Breast epithelium (tissue), 4 donors: Measurements from ENCODE around the gene PEX16. TPM values are rescaled to one million over a fixed set of nuclear protein-coding genes. Genes with fewer than 3 reads are reported as not detected.

Experiments used
- DNase-seq, 2 donors: peaks; one replicate each; pipeline ENCODE4 v3.0.0-alpha.2; 2019; ENCODE audit warnings: low spot score in 2 of 2
- H3K27ac ChIP-seq, 2 donors: fragments of 200-600 bp; sonication (generic) in 1 of 2; one replicate each; pipeline ENCODE4 v1.5.1; 2016 to 2019; ENCODE audit warnings: mild to moderate bottlenecking in 1 of 2
- H3K27me3 ChIP-seq, 2 donors: fragments of 200-600 bp; sonication (generic) in 1 of 2; one replicate each; pipeline versions ENCODE4 v1.5.1 to v1.6.0; 2017 to 2019; ENCODE audit warnings: control low read depth in 1 of 2, mild to moderate bottlenecking in 1 of 2
- H3K36me3 ChIP-seq: fragments of 200-600 bp; one replicate; pipeline ENCODE4 v1.5.1; 2019
- H3K4me1 ChIP-seq, 2 donors: fragments of 200-600 bp; sonication (generic); one replicate each; pipeline ENCODE4 v1.5.1; 2016 to 2019; ENCODE audit warnings: control low read depth in 1 of 2
- H3K4me3 ChIP-seq, 3 donors: fragments of 200-600 bp; sonication (generic); 1 replicate in 2 of 3; 2 replicates in 1 of 3; pipeline ENCODE4 v1.5.1; 2016 to 2019; ENCODE audit warnings: mild to moderate bottlenecking in 3 of 3, moderate library complexity in 2 of 3
- H3K9me3 ChIP-seq, 2 donors: fragments of 200-600 bp; sonication (generic) in 1 of 2; one replicate each; pipeline ENCODE4 v1.5.1; 2016 to 2019; ENCODE audit warnings: control low read depth in 1 of 2
- POLR2A ChIP-seq: fragments of 450-650 bp; IDR thresholded peaks from one replicate; pipeline ENCODE4 v1.6.1; 2016; ENCODE audit warnings: antibody characterized with exemption, mild to moderate bottlenecking, moderate library complexity
- POLR2AphosphoS5 ChIP-seq, 3 donors: sonication (generic); formaldehyde crosslinking; IDR thresholded peaks; one replicate each; pipeline ENCODE4 v1.6.1; 2017; ENCODE audit warnings: antibody characterized with exemption in 3 of 3
- intact Hi-C: fragments of 100-400 bp; cut with DNase I; formaldehyde crosslinking; loops from one replicate; pipeline ENCODE4 v1.15.1; 2023; ENCODE audit warnings: low total_unique reads
- total RNA-seq, 3 donors: library from RNA; depleted of rRNA; stranded (reverse); fragments of >200 nt; gene quantifications; one replicate each; pipeline ENCODE4 v1.1.0, GENCODE V29; 2016
- TF ChIP-seq, protein P1 (sequence below), 3 donors: fragments of 450-650 bp; IDR thresholded peaks; one replicate each; pipeline ENCODE4 v1.5.1; 2016 to 2017; ENCODE audit warnings: antibody characterized with exemption in 3 of 3, mild to moderate bottlenecking in 3 of 3, moderate library complexity in 3 of 3

PEX16 gene
- total RNA-seq, 3 donors from 2014 or later, result 22.1 to 32.8 (median 25.6) TPM

DNA sequence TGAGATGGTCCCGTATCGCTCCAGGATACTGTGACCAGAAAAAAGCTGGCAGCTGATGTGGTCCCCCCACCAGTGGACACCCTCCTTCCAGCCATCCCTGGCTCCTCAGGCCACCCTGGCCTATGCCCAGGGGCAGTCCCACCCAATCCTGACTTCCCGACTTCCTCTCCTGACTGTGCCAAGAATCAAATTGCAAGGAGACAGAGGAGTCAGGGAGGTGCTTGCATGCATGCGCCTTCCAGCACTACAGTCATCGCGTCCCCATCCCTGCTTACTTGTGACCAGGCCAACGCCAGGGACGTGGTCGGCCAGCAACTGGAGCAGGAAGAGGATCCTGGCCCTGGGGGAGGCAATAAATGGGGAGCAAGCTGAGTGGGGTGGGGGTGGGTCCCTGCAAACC, 7.1 kb downstream of the PEX16 start:
- no peaks in the 10 kb centered on the region for H3K27me3 ChIP-seq
- TF ChIP-seq, protein P1, sequence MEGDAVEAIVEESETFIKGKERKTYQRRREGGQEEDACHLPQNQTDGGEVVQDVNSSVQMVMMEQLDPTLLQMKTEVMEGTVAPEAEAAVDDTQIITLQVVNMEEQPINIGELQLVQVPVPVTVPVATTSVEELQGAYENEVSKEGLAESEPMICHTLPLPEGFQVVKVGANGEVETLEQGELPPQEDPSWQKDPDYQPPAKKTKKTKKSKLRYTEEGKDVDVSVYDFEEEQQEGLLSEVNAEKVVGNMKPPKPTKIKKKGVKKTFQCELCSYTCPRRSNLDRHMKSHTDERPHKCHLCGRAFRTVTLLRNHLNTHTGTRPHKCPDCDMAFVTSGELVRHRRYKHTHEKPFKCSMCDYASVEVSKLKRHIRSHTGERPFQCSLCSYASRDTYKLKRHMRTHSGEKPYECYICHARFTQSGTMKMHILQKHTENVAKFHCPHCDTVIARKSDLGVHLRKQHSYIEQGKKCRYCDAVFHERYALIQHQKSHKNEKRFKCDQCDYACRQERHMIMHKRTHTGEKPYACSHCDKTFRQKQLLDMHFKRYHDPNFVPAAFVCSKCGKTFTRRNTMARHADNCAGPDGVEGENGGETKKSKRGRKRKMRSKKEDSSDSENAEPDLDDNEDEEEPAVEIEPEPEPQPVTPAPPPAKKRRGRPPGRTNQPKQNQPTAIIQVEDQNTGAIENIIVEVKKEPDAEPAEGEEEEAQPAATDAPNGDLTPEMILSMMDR (IDR thresholded peaks at IDR 0.05), result no peak
- TF ChIP-seq POLR2AphosphoS5 (IDR thresholded peaks at IDR 0.05) (no peak), POLR2A (no peak)
- no peaks in the 10 kb centered on the region for H3K4me1 ChIP-seq
- no peak overlapping the region for H3K27ac ChIP-seq
- no peak for DNase-seq
- H3K9me3 ChIP-seq, result no peaks in the 10 kb centered on the region
- peaks cover 9% of the 10 kb centered on the region for H3K36me3 ChIP-seq
- intact Hi-C loops, result no loop called here
- H3K4me3 ChIP-seq, result no peak overlapping the region

DNA sequence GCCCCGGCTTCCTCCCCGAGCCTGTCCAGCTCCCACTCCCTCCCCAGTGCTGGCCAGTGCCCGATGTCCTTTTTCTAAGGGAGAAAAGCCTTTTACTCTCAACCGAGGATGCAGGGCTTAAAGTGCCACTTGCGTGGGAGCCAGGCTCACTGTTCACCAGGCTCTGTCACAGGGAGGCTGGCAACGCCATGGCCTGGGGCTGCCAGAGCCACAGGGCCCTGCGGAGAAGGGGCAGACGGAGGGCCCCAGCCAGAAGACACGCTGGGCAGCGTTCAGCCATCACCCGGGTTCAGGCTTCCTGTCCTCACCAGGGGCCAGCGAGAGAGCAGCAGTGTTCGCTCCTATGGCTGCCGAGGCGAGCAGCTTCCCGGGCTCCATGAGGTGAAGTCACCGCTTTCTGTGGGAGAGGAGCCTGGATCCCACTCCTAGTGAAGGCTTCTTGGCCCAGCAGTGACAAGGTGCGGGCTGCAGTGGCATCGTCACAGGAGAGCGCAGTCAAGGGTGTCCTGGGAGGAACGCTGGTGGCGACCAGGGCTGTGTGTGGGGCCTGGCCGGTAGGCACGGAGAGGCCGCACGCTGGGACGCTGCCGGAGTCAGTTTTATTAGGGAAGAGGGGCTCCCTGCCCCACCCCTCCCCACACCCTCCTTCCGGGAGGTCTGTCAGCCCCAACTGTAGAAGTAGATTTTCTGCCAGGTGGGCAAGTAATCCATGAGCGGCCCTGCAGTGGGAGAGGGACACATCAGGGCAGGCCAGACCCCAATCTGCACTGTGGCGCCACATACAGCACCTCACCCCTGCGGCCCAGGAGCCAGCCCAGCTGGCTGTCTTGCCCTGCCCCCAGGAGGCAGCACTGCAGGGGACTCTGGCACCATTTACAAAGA, 7.8 kb downstream of the PEX16 start:
- DNase-seq, result no peak
- Histone ChIP-seq H3K27me3 (no peaks in the 10 kb centered on the region), H3K4me3 (no peak overlapping the region), H3K4me1 (no peaks in the 10 kb centered on the region), H3K36me3 (peaks cover 9% of the 10 kb centered on the region), H3K27ac (no peak overlapping the region), H3K9me3 (no peaks in the 10 kb centered on the region)
- TF ChIP-seq POLR2A, result no peak
- TF ChIP-seq, protein P1 (IDR thresholded peaks at IDR 0.05), result no peak
- no peak for TF ChIP-seq POLR2AphosphoS5 (IDR thresholded peaks at IDR 0.05)
- intact Hi-C loops, result no loop called here

DNA sequence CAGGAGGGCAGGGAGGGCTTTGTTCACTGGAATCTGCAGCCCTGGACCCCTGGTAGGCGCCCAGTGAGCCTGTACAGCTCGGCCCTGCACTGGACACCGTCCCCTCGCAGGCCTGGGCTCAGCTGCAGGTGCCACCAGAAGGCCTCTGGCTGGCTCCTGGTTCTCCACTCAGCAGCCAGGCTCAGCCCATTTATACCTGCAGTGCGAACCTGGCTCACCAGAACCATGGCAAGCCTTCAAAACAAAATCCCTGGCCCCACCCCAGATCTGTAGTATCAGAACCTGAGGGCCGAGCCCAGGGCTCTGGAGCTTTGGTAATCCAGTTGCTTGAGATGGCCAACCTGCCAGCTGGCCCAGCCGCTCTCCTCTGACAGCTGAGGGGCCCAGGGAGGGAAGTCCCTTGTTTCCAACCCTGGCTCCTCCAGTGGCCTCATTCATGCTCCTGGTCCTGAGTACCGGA, 9.7 kb downstream of the PEX16 start:
- no peak for DNase-seq
- H3K4me3 ChIP-seq, result no peak overlapping the region
- no peaks in the 10 kb centered on the region for H3K36me3 ChIP-seq
- intact Hi-C loops, result no loop called here
- no peaks in the 10 kb centered on the region for H3K9me3 ChIP-seq
- no peaks in the 10 kb centered on the region for H3K27me3 ChIP-seq
- TF ChIP-seq, protein P1 (IDR thresholded peaks at IDR 0.05), result no peak
- TF ChIP-seq POLR2AphosphoS5 (IDR thresholded peaks at IDR 0.05) (no peak), POLR2A (no peak)
- H3K4me1 ChIP-seq, result no peaks in the 10 kb centered on the region
- no peak overlapping the region for H3K27ac ChIP-seq

DNA sequence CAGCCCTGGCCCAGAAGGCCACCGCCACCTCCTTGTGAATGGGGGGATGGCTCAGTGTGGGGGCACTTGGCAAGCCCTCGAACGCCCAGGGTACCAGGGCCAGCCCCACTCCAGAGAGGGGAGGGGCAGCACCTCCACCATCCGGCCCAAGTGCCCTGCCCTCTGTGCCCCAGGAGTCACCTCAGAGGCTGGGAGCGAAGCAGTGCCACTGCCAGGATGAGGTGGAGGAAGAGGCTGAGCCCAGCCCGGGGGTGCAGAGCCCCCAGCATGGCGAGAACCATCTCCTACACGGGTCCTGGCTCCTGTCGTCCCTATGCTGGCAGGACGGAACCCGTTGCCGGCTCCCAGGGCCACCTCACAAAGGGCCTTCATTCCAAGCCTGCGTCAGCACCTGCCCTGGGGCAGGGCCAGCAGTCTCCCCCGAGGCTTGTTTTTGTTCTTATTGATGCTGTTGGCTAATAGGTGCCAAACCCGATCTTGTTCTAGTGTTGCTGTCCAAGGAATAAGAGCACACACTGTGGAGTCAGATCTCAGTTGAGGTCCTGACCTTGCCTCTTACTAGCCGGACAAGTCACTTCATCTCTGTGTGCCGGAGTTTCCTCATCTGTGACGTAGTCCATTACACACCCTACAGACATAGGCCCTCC, 10.6 kb downstream of the PEX16 start, which contains the start of gene FREY1:
Gene FREY1, minus strand, starts transcription at position 307 of the 647 bp plus-strand sequence. Its CDS starts 26 bp downstream, at position 281.
- Histone ChIP-seq H3K27me3 (no peaks in the 10 kb centered on the region), H3K9me3 (no peaks in the 10 kb centered on the region), H3K4me1 (no peaks in the 10 kb centered on the region), H3K27ac (no peak within 1 kb of the TSS), H3K4me3 (no peak within 1 kb of the TSS), H3K36me3 (no peaks in the 10 kb centered on the region)
- intact Hi-C loops, result no loop called here
- DNase-seq, result no peak
- TF ChIP-seq POLR2A (no peak), POLR2AphosphoS5 (IDR thresholded peaks at IDR 0.05) (no peak)
- TF ChIP-seq, protein P1 (IDR thresholded peaks at IDR 0.05), result no peak
